Hematopoietic multipotent progenitor cell treated with erythropoietin and hydrocortisone succinate and interleukin-3 and kit ligand, for 6 days (in vitro differentiated cells): ENCODE data around the gene SYNE2.

Experiments
- DNase-seq: peaks from one replicate; pipeline ENCODE4 v3.0.0-alpha.2; 2015

The SYNE2 gene

GRCh38 chr14:63910583-63911363 is 58.0 kb downstream of the SYNE2 start:
- no peak for DNase-seq

- no peak for DNase-seq
Observed at GRCh38 chr14:63911404-63911803, 58.6 kb downstream of the SYNE2 start.

GRCh38 chr14:63912286-63912685 is 59.5 kb downstream of the SYNE2 start:
- no peak for DNase-seq

- DNase-seq = no peak
Observed at GRCh38 chr14:63918411-63918810, 65.6 kb downstream of the SYNE2 start.

- no peak for DNase-seq
Observed at GRCh38 chr14:63922696-63923421, 70.1 kb downstream of the SYNE2 start.

GRCh38 chr14:63923422-63923752 is 70.6 kb downstream of the SYNE2 start:
- no peak for DNase-seq

- DNase-seq = no peak
Observed at GRCh38 chr14:63924375-63924774, 71.6 kb downstream of the SYNE2 start.

- DNase-seq = no peak
Observed at GRCh38 chr14:63926641-63927040, 73.8 kb downstream of the SYNE2 start.

- DNase-seq = no peak
Observed at GRCh38 chr14:63928744-63929174, 76.0 kb downstream of the SYNE2 start.

GRCh38 chr14:63933110-63933509 is 80.3 kb downstream of the SYNE2 start:
- no peak for DNase-seq

- DNase-seq = no peak
Observed at GRCh38 chr14:63933711-63934110, 80.9 kb downstream of the SYNE2 start.

- no peak for DNase-seq
Observed at GRCh38 chr14:63938198-63939005, 85.6 kb downstream of the SYNE2 start.

GRCh38 chr14:63939006-63939270 is 86.1 kb downstream of the SYNE2 start:
- no peak for DNase-seq

- no peak for DNase-seq
Observed at GRCh38 chr14:63940387-63940786, 87.6 kb downstream of the SYNE2 start.

- DNase-seq = no peak
Observed at GRCh38 chr14:63941023-63941422, 88.2 kb downstream of the SYNE2 start.

GRCh38 chr14:63949696-63950095 is 96.9 kb downstream of the SYNE2 start:
- no peak for DNase-seq

- DNase-seq = no peak
Observed at GRCh38 chr14:63951021-63951420, 98.2 kb downstream of the SYNE2 start.

- no peak for DNase-seq
Observed at GRCh38 chr14:63951429-63951828, 98.6 kb downstream of the SYNE2 start.

- DNase-seq = no peak
Observed at GRCh38 chr14:63952053-63952932, 99.5 kb downstream of the SYNE2 start.

GRCh38 chr14:63952933-63953437 is 100.2 kb downstream of the SYNE2 start:
- no peak for DNase-seq

GRCh38 chr14:63956326-63956725 is 103.5 kb downstream of the SYNE2 start:
- no peak for DNase-seq

- no peak for DNase-seq
Observed at GRCh38 chr14:63960926-63961567, 108.2 kb downstream of the SYNE2 start.
